Measurements from ENCODE around the gene AOAH. TPM values are rescaled to one million over a fixed set of nuclear protein-coding genes. Genes with fewer than 3 reads are reported as not detected.

Gene AOAH
- total and polyA plus RNA-seq, 2 of the 4 experiments (the other 2 are of a cell fraction) = not detected

DNA sequence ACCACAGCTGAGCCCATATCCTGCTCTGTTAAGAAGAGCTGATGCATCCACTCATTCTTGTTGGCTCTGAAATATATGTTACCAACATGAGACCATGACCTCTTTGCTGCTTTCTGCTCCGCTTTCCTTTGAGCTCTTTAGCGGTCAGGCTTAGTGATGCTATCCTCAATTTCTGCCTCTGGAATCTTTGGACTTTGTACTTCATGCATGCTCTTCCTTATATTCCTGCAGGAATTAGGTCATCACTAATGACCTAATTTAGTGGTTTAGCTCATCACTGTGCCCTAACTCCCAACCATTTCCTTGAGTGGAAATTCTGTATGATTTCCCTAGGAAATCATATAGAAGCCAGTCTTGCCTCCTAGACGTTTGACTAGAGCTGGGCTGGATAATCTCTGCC, 119.5 kb downstream of the AOAH start:
- in situ Hi-C loops (cut with MboI; ENCODE audit: low sequenced_read_pairs) (no loop called here), dilution Hi-C loops (cut with HindIII; ENCODE audit: low sequenced_read_pairs, unreplicated experiment) (no loop called here), intact Hi-C loops (cut with micrococcal nuclease) (no loop called here)
- H3K18ac ChIP-seq (ENCODE audit: low read depth, low read length) = no peak overlapping the region
- WGBS, 2 experiments (ENCODE audit: extremely low coverage in 2 of 2, insufficient read length in 1 of 2) = 94% methylated on average over 2 of the region's 3 CpGs; no CpG with 5 or more reads in 1 of the 2 experiments
- no peaks in the 10 kb centered on the region for H3K36me3 ChIP-seq (ENCODE audit: control insufficient read depth, insufficient read depth, low read length)
- H3K27ac ChIP-seq (ENCODE audit: insufficient read depth, low read length) = no peak overlapping the region
- H3K9me3 ChIP-seq (ENCODE audit: control insufficient read depth, insufficient read depth, low read length) = no peaks in the 10 kb centered on the region
- no TSS peak for BruUV-seq (replicated peaks)
- H2BK120ac ChIP-seq (ENCODE audit: low read depth, low read length) = no peak overlapping the region
- H3K27me3 ChIP-seq (ENCODE audit: control insufficient read depth, insufficient read depth, low read length) = peaks cover 20% of the 10 kb centered on the region
- H4K8ac ChIP-seq (ENCODE audit: low read depth in 2 of 2, low read length in 2 of 2) = no peak overlapping the region
- DNase-seq (no peak), ATAC-seq (ENCODE audit: low read depth) (no peak)
- H4K20me1 ChIP-seq (ENCODE audit: insufficient read depth, low read length) = no peaks in the 10 kb centered on the region
- no peak overlapping the region for H4K91ac ChIP-seq (ENCODE audit: insufficient read depth, low read depth, low read length)
- H2BK5ac ChIP-seq (ENCODE audit: low read depth, low read length, poor library complexity, severe bottlenecking) = no peak overlapping the region
- no peak for TF ChIP-seq BHLHE40 (IDR thresholded peaks at IDR 0.05; ENCODE audit: low read depth, low read length)
- no peak for TF ChIP-seq CHD1 (IDR thresholded peaks at IDR 0.05; ENCODE audit: low read depth, low read length)
- no peak for TF ChIP-seq RCOR1 (IDR thresholded peaks at IDR 0.05; ENCODE audit: insufficient replicate concordance, low read length)
- no peak for TF ChIP-seq POLR2A (IDR thresholded peaks at IDR 0.05; ENCODE audit: low read depth, low read length)
- no peak for TF ChIP-seq MXI1 (IDR thresholded peaks at IDR 0.05; ENCODE audit: borderline replicate concordance, low read depth, low read length)
- no peak for TF ChIP-seq MAZ (IDR thresholded peaks at IDR 0.05; ENCODE audit: borderline replicate concordance, low read depth, low read length)
- TF ChIP-seq, protein P1, sequence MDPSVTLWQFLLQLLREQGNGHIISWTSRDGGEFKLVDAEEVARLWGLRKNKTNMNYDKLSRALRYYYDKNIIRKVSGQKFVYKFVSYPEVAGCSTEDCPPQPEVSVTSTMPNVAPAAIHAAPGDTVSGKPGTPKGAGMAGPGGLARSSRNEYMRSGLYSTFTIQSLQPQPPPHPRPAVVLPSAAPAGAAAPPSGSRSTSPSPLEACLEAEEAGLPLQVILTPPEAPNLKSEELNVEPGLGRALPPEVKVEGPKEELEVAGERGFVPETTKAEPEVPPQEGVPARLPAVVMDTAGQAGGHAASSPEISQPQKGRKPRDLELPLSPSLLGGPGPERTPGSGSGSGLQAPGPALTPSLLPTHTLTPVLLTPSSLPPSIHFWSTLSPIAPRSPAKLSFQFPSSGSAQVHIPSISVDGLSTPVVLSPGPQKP (IDR thresholded peaks at IDR 0.05; ENCODE audit: borderline replicate concordance, low read depth, low read length) = no peak
- no peak for TF ChIP-seq FOS (IDR thresholded peaks at IDR 0.05; ENCODE audit: low read depth, low read length)
- TF ChIP-seq, protein P2, sequence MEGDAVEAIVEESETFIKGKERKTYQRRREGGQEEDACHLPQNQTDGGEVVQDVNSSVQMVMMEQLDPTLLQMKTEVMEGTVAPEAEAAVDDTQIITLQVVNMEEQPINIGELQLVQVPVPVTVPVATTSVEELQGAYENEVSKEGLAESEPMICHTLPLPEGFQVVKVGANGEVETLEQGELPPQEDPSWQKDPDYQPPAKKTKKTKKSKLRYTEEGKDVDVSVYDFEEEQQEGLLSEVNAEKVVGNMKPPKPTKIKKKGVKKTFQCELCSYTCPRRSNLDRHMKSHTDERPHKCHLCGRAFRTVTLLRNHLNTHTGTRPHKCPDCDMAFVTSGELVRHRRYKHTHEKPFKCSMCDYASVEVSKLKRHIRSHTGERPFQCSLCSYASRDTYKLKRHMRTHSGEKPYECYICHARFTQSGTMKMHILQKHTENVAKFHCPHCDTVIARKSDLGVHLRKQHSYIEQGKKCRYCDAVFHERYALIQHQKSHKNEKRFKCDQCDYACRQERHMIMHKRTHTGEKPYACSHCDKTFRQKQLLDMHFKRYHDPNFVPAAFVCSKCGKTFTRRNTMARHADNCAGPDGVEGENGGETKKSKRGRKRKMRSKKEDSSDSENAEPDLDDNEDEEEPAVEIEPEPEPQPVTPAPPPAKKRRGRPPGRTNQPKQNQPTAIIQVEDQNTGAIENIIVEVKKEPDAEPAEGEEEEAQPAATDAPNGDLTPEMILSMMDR (conservative IDR thresholded peaks at IDR 0.05; ENCODE audit: low read depth, low read length) = no peak
- no peak for TF ChIP-seq MAFK (IDR thresholded peaks at IDR 0.05; ENCODE audit: low read depth, low read length)
- TF ChIP-seq SMC3 (IDR thresholded peaks at IDR 0.05; ENCODE audit: low read depth, low read length) = no peak
- TF ChIP-seq NFE2L2 (IDR thresholded peaks at IDR 0.05; ENCODE audit: low read depth, low read length) = no peak
- TF ChIP-seq CEBPB (IDR thresholded peaks at IDR 0.05; ENCODE audit: low read depth, low read length) = no peak
- TF ChIP-seq, protein P3, sequence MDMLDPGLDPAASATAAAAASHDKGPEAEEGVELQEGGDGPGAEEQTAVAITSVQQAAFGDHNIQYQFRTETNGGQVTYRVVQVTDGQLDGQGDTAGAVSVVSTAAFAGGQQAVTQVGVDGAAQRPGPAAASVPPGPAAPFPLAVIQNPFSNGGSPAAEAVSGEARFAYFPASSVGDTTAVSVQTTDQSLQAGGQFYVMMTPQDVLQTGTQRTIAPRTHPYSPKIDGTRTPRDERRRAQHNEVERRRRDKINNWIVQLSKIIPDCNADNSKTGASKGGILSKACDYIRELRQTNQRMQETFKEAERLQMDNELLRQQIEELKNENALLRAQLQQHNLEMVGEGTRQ (IDR thresholded peaks at IDR 0.05; ENCODE audit: low read depth, low read length) = no peak
- no peak for TF ChIP-seq RFX5 (IDR thresholded peaks at IDR 0.05; ENCODE audit: low read depth, low read length)
- TF ChIP-seq RAD21 (IDR thresholded peaks at IDR 0.05; ENCODE audit: low read length) = no peak
- H3K4ac ChIP-seq (ENCODE audit: low read depth, low read length) = no peak overlapping the region
- no peak overlapping the region for H2AK9ac ChIP-seq (replicated peaks; ENCODE audit: low read depth, low read length, poor library complexity)
- H2BK20ac ChIP-seq (ENCODE audit: low read depth, low read length) = no peak overlapping the region
- H3K4me1 ChIP-seq (ENCODE audit: control insufficient read depth, insufficient read depth, low read length) = no peaks in the 10 kb centered on the region
- no peak overlapping the region for H3K4me2 ChIP-seq (ENCODE audit: low read depth, low read length)
- H3K79me1 ChIP-seq (ENCODE audit: low read depth in 1 of 2, low read length in 2 of 2) = no peaks in the 10 kb centered on the region
- no peaks in the 10 kb centered on the region for H3K9me1 ChIP-seq (ENCODE audit: insufficient read depth, low read length)
- POLR2A ChIA-PET (ENCODE audit: unreplicated experiment) = no interaction called here
- H3K14ac ChIP-seq (replicated peaks; ENCODE audit: low read depth, low read length) = no peak overlapping the region
- H3K4me3 ChIP-seq (ENCODE audit: insufficient read depth, low read depth, low read length) = no peak overlapping the region
- CTCF ChIA-PET = no interaction called here
- H3K56ac ChIP-seq (ENCODE audit: extremely low read depth, insufficient read depth, low read length) = no peak overlapping the region
- H2AFZ ChIP-seq (replicated peaks; ENCODE audit: low read length, poor library complexity) = no peak overlapping the region
- H2AK5ac ChIP-seq (ENCODE audit: low read depth, low read length) = no peak overlapping the region
- no peak overlapping the region for H3K23ac ChIP-seq (ENCODE audit: low read depth, low read length)
- no peak overlapping the region for H2BK15ac ChIP-seq (ENCODE audit: low read depth, low read length)
- no peak overlapping the region for H4K5ac ChIP-seq (ENCODE audit: low read depth, low read length)
- H3K9ac ChIP-seq (ENCODE audit: low read depth, low read length) = no peak overlapping the region

All from IMR-90 (cell line).